HK-2 (cell line): ENCODE measurements around the gene ATXN7L3B.
"Not testable (repeated sequence)": the region's sequence is repeated elsewhere in the genome, so short reads cannot be mapped to it uniquely, and the experiment has no call there.

Source experiments
- DNase-seq: peaks from one replicate; pipeline ENCODE4 v3.0.0-alpha.2; 2018; ENCODE audit not compliant: unreplicated experiment

Gene ATXN7L3B, protein sequence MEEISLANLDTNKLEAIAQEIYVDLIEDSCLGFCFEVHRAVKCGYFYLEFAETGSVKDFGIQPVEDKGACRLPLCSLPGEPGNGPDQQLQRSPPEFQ

DNA sequence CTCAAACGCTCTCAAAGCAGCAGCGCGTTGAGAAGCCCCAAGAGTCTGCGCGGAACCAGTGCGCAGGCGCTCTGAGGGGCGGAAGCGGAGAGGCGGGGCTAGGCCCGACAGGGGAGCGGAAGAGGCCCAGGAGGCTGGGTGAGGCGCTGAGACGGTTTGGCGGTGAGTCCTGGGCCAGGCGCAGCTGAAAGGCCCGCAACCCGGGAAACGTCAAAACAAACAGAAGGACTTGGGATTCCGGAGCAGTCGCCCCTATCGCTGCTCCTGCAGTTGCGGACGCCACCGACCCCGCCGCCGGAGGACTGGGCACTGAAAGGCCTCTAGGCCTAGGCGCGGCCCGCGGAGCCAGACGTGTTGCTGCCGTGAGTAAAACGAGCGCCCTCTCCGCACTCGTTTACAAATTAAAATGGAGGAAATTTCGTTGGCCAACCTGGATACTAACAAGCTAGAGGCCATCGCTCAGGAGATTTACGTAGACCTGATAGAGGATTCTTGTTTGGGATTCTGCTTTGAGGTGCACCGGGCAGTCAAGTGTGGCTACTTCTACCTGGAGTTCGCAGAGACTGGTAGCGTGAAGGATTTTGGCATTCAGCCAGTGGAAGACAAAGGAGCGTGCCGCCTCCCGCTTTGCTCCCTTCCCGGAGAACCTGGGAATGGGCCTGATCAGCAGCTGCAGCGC lies at the start of gene ATXN7L3B:
TSS of gene ATXN7L3B (plus strand) at position 129 of the 679 bp plus-strand sequence. CDS start at position 407, 278 bp downstream.
- peak; percentile 93 for DNase-seq

DNA sequence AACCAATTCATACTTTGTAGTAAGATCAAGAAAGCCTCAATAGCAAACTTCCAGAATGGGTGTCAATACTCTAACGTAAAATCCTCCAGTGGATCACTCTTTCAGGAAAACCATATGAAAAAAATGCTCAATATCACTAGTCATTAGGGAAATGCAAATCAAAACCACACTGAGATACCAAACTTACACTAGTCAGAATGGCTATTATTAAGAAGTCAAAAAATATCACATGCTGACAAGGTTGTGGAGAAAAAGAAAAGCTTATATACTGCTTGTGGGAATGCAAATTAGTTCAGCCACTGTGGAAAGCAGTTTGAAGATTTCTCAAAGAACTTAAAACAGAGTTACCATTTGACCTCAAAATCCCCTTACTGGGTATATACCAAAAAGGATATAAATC lies 49.5 kb upstream of the ATXN7L3B start:
- no peak for DNase-seq

- DNase-seq = no peak
Observed at GRCh38 chr12:74489543-74489942, 48.1 kb upstream of the ATXN7L3B start.

- no peak for DNase-seq
Observed at GRCh38 chr12:74490390-74491064, 47.1 kb upstream of the ATXN7L3B start.

- DNase-seq = no peak
Observed at GRCh38 chr12:74491374-74491773, 46.3 kb upstream of the ATXN7L3B start.

- no peak for DNase-seq
Observed at GRCh38 chr12:74499192-74499591, 38.4 kb upstream of the ATXN7L3B start.

GRCh38 chr12:74508873-74509657 lies 28.6 kb upstream of the ATXN7L3B start:
- DNase-seq = not testable (repeated sequence)

DNA sequence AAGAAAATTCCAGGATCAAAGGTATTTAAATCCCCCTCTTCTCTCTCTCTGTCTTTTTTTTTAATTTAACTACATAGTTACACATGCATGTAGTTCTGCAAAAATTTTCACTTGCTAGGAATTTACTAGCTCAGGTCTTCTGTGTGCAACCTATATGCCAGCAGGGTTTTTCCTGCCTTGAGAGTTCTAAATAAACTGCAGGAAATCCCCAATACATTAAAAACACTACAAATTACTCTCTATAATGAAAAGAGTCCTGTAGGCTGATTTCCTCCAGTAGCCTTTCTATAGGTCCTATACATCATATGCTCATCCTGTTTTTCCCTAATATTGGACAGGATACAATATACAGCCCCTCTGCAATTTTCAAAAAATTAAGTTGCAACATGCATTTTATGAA lies 27.7 kb upstream of the ATXN7L3B start:
- DNase-seq = no peak

DNA sequence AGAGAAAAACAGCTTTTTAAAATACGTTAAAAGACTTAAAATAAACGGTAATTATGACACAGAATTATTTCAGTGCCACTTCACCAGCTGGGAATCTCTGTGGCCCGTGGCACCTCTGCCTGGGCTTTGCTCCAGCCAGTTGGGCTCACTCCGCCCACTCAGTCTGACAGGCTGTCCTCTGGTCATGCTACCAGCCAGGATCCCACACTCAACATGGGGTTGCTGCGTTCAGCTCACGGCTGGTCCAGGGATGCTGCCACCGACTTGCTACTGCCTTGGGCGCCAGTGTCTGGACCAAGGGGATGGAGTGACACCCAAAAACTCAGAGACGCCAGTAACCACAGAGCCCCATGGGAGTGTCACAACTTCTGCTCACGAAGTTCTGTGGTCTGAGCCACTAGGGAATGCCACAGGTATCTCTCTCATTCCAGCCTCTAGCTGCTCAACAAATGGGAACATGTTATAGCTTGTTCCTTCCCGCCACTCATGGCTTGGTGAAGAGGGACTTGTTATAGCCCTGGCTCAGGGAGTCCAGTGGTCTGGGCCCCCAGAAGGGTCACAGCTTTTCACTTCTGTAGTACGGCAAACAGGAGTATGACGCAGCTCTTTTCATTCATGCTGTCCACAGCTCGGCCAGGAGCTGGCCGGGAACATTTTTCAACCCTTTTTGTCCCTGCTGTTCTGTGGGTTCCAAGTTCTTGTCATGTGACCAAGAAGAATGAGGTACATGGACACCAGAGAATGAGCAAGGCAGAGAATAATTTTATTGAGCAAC lies 23.4 kb upstream of the ATXN7L3B start:
- DNase-seq = no peak

- no peak for DNase-seq
Observed at GRCh38 chr12:74515849-74516248, 21.8 kb upstream of the ATXN7L3B start.

- no peak for DNase-seq
Observed at GRCh38 chr12:74526535-74526934, 11.1 kb upstream of the ATXN7L3B start.

- DNase-seq = no peak
Observed at GRCh38 chr12:74527491-74527890, 10.1 kb upstream of the ATXN7L3B start.

DNA sequence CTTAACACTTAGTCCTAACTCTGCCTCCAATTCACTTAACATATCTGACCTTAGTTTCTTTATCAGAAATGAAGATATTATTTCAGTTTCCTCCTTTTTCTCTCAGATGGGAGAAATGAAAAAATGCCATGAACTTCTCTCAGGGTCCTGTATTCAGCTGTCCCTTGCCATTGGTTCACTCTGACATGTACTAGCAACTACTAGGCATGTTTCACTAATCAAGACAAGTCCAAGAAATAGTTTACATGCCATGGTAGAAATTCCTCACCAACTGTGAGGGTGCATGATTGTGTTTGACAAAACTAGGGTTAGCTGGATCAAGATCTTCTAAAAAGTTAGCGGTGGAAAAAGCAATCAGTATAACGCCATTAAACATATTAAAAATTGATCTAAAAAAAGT lies 7.0 kb upstream of the ATXN7L3B start:
- DNase-seq = no peak

DNA sequence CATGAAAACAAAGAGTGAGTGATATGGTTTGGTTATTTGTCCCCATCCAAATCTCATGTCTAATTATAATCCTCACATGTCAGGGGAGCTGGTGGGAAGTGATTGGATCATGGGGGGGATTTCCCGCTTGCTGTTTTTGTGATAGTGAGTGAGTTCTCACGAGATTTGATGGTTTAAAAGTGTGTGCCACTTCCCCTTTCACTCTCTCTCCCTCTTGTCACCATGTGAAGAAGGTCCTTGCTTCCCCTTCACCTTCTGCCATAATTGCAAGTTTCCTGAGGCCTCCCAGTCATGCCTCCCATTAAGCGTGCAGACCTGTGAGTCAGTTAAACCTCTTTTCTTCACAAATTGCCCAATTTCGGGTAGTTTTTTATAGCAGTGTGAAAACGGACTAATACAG lies 2.1 kb upstream of the ATXN7L3B start:
- no peak for DNase-seq

DNA sequence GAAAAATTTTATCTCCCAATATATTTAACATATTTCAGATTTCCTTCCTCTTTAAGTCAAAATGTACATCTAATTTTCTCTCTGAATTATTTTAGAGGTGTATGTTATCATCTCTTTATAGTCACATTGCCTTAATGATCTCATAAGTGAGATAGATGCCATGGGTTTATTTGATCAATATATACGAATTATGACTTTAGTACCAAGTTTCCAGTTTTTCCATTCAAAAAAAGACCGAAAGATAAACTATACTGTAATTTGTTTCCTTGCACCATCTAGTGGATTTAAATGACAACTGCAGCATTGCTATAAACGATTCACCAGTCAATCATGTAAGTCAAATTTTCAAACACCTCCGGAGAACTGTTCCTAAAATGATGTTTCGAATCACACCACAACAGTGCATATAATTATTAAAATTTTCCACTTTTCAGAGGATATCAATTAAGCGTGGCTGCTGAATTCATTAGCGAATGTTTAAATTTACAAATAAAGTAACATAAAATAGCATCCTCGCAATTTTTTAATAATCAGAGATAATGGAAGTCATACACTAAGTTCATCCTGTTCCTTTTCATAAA lies 419 bp upstream of the ATXN7L3B start:
- no peak for DNase-seq

DNA sequence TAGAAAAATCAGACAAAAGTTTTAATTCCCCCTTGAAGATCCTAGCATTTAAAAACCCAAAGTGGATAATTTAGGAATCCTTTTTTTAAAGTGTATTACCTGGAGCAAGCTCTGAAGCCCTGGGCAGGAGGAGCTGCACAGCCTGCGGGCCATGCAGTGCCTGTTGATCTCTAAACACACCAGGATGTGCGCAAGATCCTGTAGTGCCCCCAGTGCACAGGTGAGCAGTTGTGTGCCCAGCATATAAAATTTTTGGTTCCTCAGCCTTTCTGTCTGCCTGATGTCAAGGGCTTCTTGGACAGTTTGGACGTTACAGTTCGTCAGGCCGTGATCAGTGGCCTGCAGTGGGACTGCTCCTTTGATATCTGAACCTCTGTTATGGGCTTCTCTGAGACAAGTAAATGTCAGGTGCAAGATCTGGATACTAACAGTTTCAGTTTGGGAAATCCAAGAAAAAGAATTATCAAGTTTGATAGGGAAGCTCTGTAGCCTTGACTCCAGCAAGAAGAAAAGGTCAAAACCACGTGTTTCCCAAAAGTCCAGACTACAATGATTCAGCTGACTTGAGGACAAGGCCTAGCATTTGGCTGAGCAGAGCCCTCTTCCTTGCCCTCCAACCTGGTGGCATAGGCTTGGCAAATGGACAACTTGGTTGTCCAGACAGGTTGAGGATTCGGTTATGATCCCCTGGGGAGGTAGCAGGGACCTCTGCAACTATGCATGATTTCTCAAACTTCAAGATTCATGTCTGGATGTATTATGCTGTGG lies 1.0 kb downstream of the ATXN7L3B start:
- peak; percentile 16 for DNase-seq

GRCh38 chr12:74539261-74539660 lies 1.6 kb downstream of the ATXN7L3B start:
- no peak for DNase-seq

- DNase-seq = no peak
Observed at GRCh38 chr12:74539765-74540526, 2.3 kb downstream of the ATXN7L3B start.

DNA sequence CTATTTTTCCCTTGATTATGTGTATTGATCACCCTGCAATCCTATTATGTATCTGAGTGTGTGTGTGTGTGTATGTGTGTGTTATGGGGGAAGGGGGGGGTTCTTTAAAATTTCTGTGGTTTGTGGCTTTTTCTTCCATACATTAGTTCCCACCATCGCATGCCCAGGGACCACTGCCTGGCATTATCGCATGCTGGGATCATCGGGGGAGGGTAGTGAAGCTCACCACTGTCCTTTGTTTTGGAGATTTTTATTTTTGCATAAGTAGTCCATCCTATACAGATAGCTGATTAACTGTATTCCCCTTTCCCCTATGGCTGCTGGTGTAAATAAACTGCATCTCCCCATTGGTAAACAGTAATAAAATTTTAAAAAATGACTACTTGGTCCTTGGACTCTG lies 3.4 kb downstream of the ATXN7L3B start:
- DNase-seq = no peak

DNA sequence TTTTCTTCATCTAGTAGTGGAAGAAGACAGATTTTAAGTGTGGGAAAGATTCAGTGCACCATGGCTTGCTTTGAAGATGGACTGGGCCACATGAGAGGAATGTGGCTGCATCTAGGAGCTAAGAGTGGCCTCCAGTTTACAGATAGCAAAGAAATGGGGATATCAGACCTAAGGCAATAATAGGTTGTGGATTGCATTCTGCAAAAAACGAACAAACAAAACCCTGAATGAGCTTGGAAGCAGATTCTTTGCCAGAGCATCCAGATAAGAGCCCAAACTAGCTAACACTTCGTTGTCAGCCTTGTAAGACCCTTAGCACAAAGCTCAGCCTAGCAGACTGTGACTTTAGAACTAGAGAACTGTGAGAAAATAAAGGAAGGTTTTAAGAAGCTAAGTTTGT lies 9.6 kb downstream of the ATXN7L3B start:
- DNase-seq = no peak
